GM21381 (cell line): ENCODE results near the gene SLC5A6.
"Not testable (repeated sequence)": the region's sequence is repeated elsewhere in the genome, so short reads cannot be mapped to it uniquely, and the experiment has no call there.

ENCODE experiments used
- ATAC-seq: cut with Tn5 transposase; IDR thresholded peaks from one replicate; pipeline ENCODE4 v1.9.1; 2021; ENCODE audit warnings: mild to moderate bottlenecking, moderate library complexity; ENCODE audit not compliant: unreplicated experiment

The SLC5A6 gene

GRCh38 chr2:27208486-27209050, 3.5 kb downstream of the SLC5A6 start:
- ATAC-seq, result no peak

- no peak for ATAC-seq
Measured at GRCh38 chr2:27206346-27206745, 5.7 kb downstream of the SLC5A6 start.

- no peak for ATAC-seq
Measured at GRCh38 chr2:27205206-27205605, 6.9 kb downstream of the SLC5A6 start.

- ATAC-seq, result no peak
Measured at GRCh38 chr2:27204566-27204965, 7.5 kb downstream of the SLC5A6 start.

- no peak for ATAC-seq
Measured at GRCh38 chr2:27203741-27204140, 8.3 kb downstream of the SLC5A6 start.

- ATAC-seq, result no peak
Measured at GRCh38 chr2:27202854-27203253, 9.2 kb downstream of the SLC5A6 start.

- ATAC-seq, result no peak
Measured at GRCh38 chr2:27201675-27202074, 10.4 kb downstream of the SLC5A6 start.

GRCh38 chr2:27199241-27199640, 12.8 kb downstream of the SLC5A6 start:
- no peak for ATAC-seq

- no peak for ATAC-seq
Measured at GRCh38 chr2:27198627-27199026, 13.4 kb downstream of the SLC5A6 start.

GRCh38 chr2:27198068-27198467, 14.0 kb downstream of the SLC5A6 start:
- ATAC-seq, result not testable (repeated sequence)

GRCh38 chr2:27195799-27196198, 16.3 kb downstream of the SLC5A6 start:
- ATAC-seq, result not testable (repeated sequence)

GRCh38 chr2:27194538-27195354, 17.3 kb downstream of the SLC5A6 start:
- ATAC-seq, result no peak

- ATAC-seq, result no peak
Measured at GRCh38 chr2:27191070-27191829, 20.8 kb downstream of the SLC5A6 start.

GRCh38 chr2:27189989-27190388, 22.1 kb downstream of the SLC5A6 start:
- no peak for ATAC-seq

GRCh38 chr2:27186613-27187345, 25.3 kb downstream of the SLC5A6 start:
- no peak for ATAC-seq

- ATAC-seq, result no peak
Measured at GRCh38 chr2:27185331-27186026, 26.6 kb downstream of the SLC5A6 start.

- no peak for ATAC-seq
Measured at GRCh38 chr2:27184115-27184514, 28.0 kb downstream of the SLC5A6 start.

- ATAC-seq, result no peak
Measured at GRCh38 chr2:27182346-27182745, 29.7 kb downstream of the SLC5A6 start.

GRCh38 chr2:27179344-27180000, 32.6 kb downstream of the SLC5A6 start:
- no peak for ATAC-seq

GRCh38 chr2:27178469-27178868, 33.6 kb downstream of the SLC5A6 start:
- no peak for ATAC-seq
